ENCODE results near the gene CTNNA3.
"Not testable (repeated sequence)": the region's sequence is repeated elsewhere in the genome, so short reads cannot be mapped to it uniquely, and the experiment has no call there.

CTNNA3 gene

DNA sequence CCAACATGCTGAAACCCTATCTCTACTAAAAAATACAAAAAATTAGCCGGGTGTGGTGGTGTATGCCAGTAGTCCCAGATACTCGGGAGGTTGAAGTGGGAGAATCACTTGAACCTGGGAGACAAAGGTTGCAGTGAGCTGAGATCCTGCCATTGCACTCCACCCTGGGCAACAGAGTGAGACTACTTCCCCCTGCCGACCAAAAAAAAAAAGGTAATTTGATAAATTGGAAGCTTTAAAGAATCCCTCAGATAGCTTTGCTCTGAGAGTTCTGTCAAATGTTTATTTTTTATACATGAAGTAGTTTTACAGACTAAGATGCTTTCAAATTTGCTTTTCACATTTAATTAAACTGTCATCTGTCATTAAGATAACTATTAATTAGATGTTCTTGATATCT is 1333.5 kb downstream of the CTNNA3 start:
- in situ Hi-C loops (cut with MboI; ENCODE audit: low pct_unique_long_range_greater_than_20kb, low sequenced_read_pairs), result no loop called here
- no peak for DNase-seq

DNA sequence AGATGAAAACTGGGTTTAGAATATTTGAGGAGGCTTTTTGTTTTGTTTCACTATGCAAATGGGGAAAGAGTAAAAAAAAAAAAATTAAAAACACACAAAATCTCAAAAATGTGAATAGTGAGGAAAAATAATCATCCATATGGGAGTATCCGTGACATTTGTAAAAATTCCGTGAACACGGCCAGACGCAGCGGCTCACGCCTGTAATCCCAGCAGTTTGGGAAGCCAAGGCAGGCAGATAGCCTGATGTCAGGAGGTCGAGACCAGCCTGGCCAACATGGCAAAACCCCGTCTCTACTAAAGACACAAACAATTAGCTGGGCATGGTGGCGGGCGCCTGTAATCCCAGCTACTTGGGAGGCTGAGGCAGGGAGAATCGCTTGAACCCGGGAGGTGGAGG is 1342.2 kb downstream of the CTNNA3 start:
- DNase-seq; in situ Hi-C loops (cut with MboI; ENCODE audit: low pct_unique_long_range_greater_than_20kb, low sequenced_read_pairs): not testable (repeated sequence)

DNA sequence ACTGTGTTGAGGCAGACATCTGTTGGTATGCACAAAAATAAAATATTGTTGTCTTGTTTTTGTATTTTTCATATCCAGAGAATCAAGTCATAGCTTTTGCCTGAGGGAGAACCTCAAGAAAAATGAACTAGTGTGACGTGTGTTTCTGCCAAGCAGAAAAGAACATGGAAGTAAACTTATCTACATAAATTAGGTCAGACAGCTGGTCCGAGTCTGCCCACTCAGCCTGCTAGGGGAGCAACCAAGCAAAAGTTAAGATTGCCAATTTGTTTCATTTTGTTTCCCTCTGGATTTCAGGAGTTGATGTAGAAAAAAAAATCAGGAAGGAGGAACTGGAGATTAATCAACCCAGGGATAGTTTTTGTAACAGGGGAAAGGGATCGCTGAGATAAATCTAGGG is 1342.6 kb downstream of the CTNNA3 start:
- no peak for DNase-seq
- in situ Hi-C loops (cut with MboI; ENCODE audit: low pct_unique_long_range_greater_than_20kb, low sequenced_read_pairs), result no loop called here

DNA sequence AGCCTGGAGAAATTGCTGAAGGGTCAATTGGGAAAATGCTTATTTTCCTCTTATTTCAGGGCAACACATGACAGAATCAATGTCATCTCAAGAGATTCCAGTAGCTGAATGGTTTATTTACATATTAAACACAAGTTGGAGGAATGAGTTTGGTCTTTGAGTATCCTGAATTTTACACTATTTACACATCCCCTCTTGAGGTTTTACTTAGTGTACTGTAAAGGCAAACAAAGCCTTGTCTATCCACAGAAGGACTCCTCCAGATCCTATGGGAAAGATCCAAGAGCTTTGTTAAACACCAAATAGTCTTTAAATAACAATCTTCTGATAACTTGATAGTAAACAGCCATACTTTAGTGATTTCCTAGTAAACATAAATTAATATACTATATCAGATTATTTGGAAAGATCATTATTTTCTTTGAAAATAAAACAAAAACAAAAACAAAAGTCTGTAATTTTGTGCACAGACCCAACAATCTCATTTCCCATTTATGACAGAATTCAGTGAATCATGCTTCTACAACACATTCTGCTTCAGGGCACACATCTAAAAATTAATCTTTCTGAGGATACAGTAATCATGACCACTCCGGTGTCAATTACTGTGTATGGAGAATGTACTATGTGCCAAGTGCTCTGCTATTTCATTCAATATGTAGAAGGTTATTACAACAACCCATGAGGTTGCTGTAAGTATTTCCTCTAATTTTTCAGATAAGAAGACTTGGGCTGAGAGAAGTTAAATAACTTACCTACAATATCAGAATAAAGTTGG is 1345.2 kb downstream of the CTNNA3 start:
- no peak for DNase-seq
- in situ Hi-C loops (cut with MboI; ENCODE audit: low pct_unique_long_range_greater_than_20kb, low sequenced_read_pairs), result no loop called here

DNA sequence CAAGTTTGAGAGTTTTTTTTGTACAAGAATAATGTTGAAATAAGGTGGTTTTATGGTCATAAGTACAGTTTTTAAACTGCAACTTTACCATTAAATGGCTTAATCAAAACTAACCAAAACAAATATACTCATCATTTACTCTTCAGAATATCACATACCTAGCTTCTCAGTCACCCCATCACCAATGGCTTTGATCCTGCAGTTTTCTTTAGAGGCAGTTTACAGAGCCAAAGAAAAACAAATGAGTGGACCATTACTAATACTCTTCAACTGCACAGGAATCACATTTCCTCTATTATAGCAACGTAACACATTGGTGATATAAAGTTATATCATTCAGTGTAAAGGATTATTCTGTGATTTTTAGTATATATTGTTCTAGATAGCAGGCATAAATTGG is 1346.3 kb downstream of the CTNNA3 start:
- DNase-seq, result no peak

DNA sequence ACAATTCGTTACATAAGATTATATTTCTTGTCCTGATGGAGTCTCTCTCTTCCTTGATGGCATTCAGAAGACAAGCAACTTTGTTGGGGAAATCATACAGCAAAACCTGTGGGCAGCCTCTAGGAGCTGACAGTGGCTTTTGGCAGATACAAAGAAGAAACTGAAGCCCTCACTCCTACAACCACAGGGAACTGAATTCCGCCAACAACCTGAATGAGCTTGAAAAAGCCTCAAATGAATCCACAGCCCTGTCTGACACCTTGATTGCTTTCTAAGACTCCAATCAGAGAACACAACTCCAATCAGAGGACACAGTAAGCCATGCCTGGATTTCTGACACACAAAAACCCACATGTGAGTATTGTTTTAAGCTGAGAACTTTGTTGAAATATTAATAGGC is 1346.9 kb downstream of the CTNNA3 start:
- no peak for DNase-seq

More for the DNA sequence above, 1346.3 kb downstream of the CTNNA3 start:
- in situ Hi-C loops (cut with MboI; ENCODE audit: low pct_unique_long_range_greater_than_20kb, low sequenced_read_pairs), result no loop called here

DNA sequence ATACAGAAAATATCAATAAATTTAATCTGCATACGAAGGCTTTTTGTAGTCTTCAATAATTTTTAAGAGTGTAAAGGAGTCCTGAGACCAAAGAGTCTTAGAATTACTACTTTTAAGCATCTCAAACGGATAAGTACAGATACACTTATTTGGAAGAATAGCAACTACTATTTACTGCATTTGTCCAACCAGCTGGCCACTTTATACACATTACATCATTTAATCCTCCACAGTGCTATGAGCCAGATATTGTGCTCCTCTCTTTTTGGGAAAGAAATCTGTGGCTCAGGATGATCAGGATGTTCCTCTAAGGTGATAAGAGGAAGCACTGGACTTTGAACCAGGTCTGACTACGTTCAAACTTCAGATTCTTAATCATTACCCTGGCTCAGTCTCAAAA is 1358.8 kb downstream of the CTNNA3 start:
- in situ Hi-C loops (cut with MboI; ENCODE audit: low pct_unique_long_range_greater_than_20kb, low sequenced_read_pairs), result no loop called here
- no peak for DNase-seq

More for the DNA sequence above, 1346.9 kb downstream of the CTNNA3 start:
- in situ Hi-C loops (cut with MboI; ENCODE audit: low pct_unique_long_range_greater_than_20kb, low sequenced_read_pairs), result no loop called here

DNA sequence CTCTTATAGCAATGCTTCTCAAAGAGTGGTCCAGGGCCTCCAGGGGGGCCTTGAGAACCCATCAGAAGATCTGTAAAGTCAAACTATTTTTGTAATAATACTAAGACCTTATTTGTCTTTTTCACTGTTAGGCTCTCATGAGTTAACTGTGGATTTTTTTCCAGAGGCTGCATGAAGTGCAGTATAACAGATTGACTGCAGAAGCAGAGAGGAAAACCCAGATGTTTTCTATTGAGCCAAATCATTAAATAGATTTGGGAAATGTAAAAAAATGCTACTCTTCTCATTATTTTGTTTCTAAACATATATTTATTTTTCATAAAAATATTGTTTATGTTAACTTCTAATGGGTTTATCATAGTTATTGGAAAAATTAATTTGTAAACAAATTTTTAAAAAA is 1359.2 kb downstream of the CTNNA3 start:
- no peak for DNase-seq
- in situ Hi-C loops (cut with MboI; ENCODE audit: low pct_unique_long_range_greater_than_20kb, low sequenced_read_pairs), result no loop called here

DNA sequence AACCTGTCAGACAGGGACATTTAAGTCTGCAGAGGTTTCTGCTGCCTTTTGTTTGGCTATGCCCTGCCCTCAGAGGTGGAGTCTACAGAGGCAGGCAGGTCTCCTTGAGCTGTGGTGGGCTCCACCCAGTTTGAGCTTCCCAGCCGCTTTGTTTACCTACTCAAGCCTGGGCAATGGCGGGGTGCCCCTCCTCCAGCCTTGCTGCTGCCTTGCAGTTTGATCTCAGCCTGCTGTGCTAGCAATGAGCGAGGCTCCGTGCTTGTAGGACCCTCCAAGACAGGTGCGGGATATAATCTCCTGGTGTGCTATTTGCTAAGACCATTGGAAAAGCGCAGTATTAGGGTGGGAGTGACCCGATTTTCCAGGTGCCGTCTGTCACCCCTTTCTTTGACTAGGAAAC is 1360.2 kb downstream of the CTNNA3 start:
- DNase-seq; in situ Hi-C loops (cut with MboI; ENCODE audit: low pct_unique_long_range_greater_than_20kb, low sequenced_read_pairs): not testable (repeated sequence)

DNA sequence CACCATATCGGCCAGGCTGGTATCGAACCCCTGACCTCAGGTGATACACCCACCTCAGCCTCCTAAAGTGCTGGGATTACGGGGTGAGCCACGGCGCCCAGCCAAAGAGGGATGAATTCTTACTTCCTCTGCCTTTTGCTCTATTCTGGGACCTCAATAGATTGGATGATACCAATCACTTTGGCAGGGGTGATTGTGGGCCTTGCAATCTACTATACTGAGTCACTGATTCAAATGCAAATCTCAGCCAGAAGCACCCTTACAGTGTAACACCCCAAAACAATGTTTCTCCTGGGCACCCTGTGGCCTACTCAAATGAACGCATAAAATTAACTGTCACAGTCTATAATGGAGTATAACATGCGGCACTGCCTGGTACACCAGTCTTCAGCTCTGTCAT is 1366.8 kb downstream of the CTNNA3 start:
- no peak for DNase-seq
- in situ Hi-C loops (cut with MboI; ENCODE audit: low pct_unique_long_range_greater_than_20kb, low sequenced_read_pairs), result no loop called here

DNA sequence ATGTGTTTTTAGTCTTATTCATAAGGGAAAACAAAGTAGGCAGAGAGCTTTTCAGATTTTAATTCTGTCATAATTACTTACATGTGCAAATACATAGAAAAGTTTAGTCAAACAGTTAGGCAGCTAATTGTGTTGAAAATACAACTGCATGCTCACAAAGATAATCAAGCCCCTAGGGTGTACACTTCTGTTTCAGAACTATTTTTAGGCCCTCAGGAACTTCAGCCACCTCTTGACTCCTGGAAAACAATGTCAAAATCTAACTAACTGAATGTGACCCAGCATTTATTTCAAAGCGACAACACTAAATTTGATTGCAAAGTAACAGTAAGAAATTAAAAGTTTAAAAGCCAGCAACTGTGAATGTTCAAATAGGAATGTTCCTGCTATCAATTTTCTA is 1369.1 kb downstream of the CTNNA3 start:
- in situ Hi-C loops (cut with MboI; ENCODE audit: low pct_unique_long_range_greater_than_20kb, low sequenced_read_pairs), result no loop called here
- no peak for DNase-seq

DNA sequence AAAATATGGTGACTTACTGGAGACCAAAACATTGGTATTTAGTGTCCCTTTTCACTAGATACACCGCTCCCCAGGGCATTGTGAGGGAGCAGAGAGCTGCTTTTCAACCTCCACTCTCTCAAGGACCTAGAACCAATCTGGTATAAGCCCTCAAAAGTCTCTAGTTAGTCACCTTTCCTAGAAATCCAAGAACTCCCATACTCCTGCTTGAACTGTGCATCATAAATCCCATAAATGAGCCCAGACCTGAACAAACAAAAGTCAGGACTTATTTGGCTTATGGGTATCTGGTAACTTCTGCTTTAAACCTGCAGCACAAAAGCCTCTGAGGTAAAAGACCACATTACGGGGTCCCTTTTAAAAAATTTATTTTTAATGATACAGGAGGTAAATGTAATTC is 1373.2 kb downstream of the CTNNA3 start:
- in situ Hi-C loops (cut with MboI; ENCODE audit: low pct_unique_long_range_greater_than_20kb, low sequenced_read_pairs), result no loop called here

DNA sequence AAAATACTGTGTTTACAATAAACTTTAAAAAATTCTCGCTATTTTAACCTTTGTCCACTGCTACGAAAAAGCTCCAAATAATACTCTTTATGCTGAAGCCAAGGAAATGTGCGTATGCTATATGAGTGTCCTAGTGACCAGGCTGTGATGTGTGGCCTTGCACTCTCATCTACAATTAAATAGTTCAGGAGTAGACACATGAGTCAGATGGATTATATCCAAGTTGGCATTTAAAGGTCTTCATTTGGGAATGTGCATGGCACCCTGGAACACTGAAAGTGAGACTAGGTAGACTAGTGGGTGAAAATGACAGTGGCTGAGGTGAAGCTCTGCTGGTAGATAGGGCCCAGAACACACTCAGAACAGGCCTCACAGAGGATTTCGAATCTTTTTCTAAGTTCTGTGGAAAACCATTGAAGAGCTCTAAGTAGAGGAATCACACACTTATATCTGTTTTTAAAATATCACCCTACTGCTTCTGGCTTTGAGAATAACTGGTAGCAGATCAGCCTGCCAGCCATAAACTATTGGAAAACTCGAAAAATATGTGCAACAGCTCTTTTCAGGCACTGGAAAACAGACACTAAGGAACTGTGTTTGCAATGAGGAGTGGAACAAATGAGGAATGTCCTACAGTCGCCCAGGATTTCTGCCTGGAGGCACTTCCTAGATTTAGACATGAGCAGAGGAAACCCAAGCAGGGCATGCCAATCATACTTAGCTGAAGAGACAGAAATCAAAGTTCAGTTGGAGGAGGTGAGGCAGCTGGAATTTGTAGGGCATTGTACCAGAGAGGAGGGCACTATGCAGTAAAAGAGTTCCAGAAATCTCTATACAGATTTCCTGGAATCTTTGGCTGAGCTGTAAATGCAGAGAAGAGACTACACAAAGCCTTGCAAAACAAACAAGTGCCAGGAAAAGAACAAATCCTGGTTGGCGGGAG is 1374.0 kb downstream of the CTNNA3 start:
- in situ Hi-C loops (cut with MboI; ENCODE audit: low pct_unique_long_range_greater_than_20kb, low sequenced_read_pairs), result no loop called here
- no peak for DNase-seq

More for the DNA sequence above, 1373.2 kb downstream of the CTNNA3 start:
- DNase-seq, result no peak

DNA sequence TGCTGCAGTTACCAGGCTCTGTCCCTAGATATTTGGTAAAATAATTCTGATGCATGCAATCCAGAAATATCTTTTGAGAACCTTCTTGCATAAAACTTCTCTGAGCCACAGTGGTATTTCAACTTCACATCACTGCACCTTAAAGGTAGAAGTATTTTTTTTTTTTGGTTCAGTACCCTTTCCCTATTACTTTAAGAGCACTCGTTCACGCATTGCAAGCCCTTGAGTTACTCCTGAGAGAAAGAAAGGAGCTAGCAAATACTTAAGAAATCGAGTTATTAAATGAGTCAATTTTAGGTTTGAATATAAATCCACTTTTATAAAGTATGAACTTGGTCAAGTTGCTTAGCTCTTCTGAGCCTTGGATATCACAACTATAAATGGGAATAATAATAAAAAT is 1377.2 kb downstream of the CTNNA3 start:
- DNase-seq, result no peak
- in situ Hi-C loops (cut with MboI; ENCODE audit: low pct_unique_long_range_greater_than_20kb, low sequenced_read_pairs), result no loop called here

DNA sequence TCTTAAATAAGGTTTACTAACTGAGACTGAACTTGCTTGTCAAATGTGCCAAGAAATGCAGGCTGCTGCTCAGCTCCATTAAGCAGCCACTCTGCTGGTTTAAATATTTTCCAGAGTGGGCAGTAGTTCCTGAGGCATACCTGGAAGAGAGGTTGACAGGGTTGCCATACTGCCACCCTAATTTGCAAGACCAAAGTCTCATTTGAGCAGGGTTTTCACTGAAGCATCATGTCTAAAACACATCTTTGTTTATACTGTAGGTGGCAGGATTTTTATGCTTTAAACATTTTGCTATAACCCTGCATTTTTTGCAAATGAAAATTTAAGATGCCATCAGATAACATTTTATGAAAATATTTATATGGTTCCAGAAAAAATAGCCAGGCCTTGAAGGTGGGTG is 1388.2 kb downstream of the CTNNA3 start:
- in situ Hi-C loops (cut with MboI; ENCODE audit: low pct_unique_long_range_greater_than_20kb, low sequenced_read_pairs), result no loop called here
- DNase-seq, result no peak

DNA sequence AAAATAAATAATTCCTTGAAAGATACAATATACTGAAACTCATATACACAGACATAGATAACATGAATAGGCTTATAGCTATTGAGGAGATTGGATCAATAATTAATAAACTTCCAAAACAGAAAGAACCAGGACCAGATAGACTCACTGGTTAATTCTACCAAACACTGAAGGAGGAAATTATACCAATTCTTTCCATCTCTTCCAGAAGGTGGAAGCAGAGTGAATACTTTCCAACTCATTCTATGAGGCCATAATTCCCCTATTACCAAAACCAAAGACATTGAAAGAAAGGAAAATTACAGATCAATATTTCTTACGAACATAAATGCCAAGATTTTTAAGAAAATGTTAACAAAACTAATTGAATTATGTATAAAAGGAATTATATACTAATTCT is 1394.9 kb downstream of the CTNNA3 start:
- no peak for DNase-seq
- in situ Hi-C loops (cut with MboI; ENCODE audit: low pct_unique_long_range_greater_than_20kb, low sequenced_read_pairs), result no loop called here

DNA sequence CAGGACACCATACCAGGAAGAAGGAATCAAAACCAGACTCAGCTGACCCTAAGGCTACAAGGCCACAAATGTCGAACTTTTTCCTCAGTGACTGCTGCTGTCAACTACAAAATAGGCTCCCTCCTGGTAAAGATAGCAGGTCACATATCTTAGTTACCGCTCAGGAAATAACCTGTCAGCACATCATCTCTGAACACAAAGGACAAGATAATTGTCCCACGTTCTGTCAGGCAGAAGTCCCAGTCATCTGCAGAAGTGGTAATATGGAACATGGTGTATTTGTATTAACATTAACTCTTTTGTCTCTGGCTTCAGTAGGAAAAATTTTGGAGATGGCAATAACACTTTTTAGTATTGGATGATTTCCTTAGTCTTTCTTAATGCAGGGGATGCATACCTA is 1400.4 kb downstream of the CTNNA3 start:
- in situ Hi-C loops (cut with MboI; ENCODE audit: low pct_unique_long_range_greater_than_20kb, low sequenced_read_pairs), result no loop called here
- DNase-seq, result no peak

DNA sequence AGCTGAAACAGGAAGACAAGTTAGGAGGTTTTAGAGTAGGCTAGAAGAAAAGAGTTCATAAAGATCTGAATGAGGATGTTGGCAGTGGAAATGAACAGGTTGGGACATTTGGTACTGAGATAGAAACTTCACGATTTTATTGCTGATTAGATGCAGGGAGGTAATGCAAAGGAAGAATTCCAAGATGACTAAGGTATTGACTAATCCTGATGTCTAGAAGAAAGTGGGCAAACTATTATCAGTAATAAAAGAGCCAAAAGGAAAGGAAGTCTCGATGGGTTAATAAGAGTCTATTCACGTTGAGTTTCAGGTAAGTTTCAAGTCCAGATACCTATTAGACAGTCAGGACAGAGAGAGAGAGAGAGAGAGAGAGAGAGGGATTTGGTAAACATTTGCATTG is 1401.5 kb downstream of the CTNNA3 start:
- no peak for DNase-seq
- in situ Hi-C loops (cut with MboI; ENCODE audit: low pct_unique_long_range_greater_than_20kb, low sequenced_read_pairs), result no loop called here

DNA sequence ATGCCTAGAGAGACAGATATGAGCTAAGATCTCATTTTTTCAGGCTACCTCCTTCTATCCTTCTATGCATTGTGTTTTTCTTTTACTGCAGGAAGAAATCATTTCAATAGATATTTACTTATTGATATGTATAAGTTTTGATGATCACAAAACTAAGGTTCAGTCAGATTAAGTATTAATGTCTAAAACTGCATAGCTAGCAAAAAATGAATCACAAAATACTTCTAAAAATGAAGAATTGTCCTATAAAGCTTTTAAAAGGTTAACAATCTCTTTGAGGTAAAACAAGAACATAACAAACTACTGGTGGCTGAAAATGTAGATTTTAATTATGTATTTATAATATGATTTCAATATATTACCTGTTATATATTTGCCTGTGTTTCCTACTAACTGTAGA is 1403.1 kb downstream of the CTNNA3 start:
- in situ Hi-C loops (cut with MboI; ENCODE audit: low pct_unique_long_range_greater_than_20kb, low sequenced_read_pairs), result no loop called here
- no peak for DNase-seq

DNA sequence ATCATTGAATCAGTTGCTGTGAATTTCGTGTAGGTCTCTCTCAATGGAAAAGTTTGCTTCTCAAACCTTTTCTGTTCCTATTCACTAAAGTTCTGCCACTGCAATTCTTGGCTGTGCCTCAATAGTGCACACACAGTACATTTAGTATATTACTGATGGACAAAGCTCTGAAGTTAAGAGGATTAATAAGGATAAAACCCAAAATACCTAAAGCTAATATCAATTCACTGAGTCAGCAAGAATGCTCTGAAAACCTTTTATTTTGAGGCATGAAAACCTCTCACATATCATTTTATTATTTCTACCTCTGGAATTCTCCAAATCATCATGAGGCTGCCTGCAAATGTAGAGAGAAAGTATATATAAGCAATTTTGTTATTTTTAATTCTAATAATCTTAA is 1403.5 kb downstream of the CTNNA3 start:
- no peak for DNase-seq
- in situ Hi-C loops (cut with MboI; ENCODE audit: low pct_unique_long_range_greater_than_20kb, low sequenced_read_pairs), result no loop called here

Data from KBM-7 (cell line).